Memory B cell (primary cell): Measurements from ENCODE around the gene PLCD3.

Experiments used
- ATAC-seq: fragments of 150-1000 bp; cut with Tn5 transposase; 2 replicates; pipeline ENCODE4 v1.10.0; 2021; ENCODE audit warnings: low read depth, mild to moderate bottlenecking, moderate library complexity
- DNase-seq, 2 donors: peaks; one replicate each; pipeline ENCODE4 v3.0.0; 2022; ENCODE audit warnings: low spot score in 2 of 2
- H3K27ac Mint-ChIP-seq: one replicate; pipeline ENCODE4 v1.8.0; 2022; ENCODE audit warnings: mild to moderate bottlenecking, moderate library complexity, mixed read lengths
- H3K27me3 Mint-ChIP-seq: one replicate; pipeline ENCODE4 v1.8.0; 2022; ENCODE audit warnings: mixed read lengths
- H3K36me3 Mint-ChIP-seq: one replicate; pipeline ENCODE4 v1.8.0; 2022; ENCODE audit warnings: mild to moderate bottlenecking, mixed read lengths
- H3K4me1 Mint-ChIP-seq: one replicate; pipeline ENCODE4 v1.8.0; 2022; ENCODE audit warnings: mixed read lengths
- H3K4me3 Mint-ChIP-seq: one replicate; pipeline ENCODE4 v1.8.0; 2022; ENCODE audit warnings: mild to moderate bottlenecking, moderate library complexity, mixed read lengths
- H3K9me3 Mint-ChIP-seq: one replicate; pipeline ENCODE4 v1.8.0; 2022; ENCODE audit warnings: mixed read lengths

The PLCD3 gene

DNA sequence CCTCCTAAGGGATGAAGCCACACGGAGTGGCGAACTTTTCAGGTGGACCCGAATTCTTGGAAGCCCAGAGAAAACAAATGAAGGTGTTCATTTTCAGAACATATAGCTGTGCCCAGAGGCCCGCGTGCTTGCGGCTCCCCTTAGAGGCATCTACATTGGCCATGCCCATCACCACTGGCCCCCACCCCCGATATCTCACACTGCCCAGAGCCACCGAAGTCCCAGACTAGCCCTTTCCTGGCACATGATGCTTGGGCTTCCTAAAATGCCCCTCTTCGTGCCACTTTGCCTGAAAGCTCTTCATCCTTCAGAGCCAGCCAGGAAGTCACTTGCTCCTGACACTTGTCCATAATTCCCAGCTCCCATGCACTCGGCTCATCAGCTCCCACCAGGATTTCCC, 13.9 kb upstream of the PLCD3 start:
- ATAC-seq (no peak), DNase-seq (no peak)
- Mint-ChIP-seq H3K27ac (peak overlapping the region; percentile 99), H3K4me3 (peak overlapping the region; percentile 92), H3K9me3 (no peaks in the 10 kb centered on the region), H3K27me3 (no peaks in the 10 kb centered on the region), H3K4me1 (peaks cover 33% of the 10 kb centered on the region), H3K36me3 (no peaks in the 10 kb centered on the region)

DNA sequence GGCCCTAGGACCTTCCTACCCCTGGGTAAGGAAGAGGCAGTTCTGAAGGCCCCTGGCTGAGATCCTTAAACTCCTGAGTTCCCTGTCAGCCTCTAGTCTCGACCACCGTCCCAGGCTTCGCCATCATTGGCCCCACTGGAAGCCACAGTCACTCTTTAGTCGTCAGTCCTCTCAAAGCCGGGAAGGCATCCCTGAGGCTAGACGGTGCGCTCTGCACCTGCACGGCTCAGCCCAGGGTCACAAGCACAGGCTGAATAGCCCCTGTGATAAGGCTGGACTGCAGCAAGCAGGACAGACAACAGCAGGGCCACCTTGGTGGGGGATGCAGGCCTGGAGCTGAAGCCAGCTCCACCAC, 12.7 kb upstream of the PLCD3 start:
- DNase-seq: no peak
- H3K4me3 Mint-ChIP-seq: peak overlapping the region; percentile 74
- H3K27ac Mint-ChIP-seq: no peak overlapping the region
- H3K9me3 Mint-ChIP-seq: no peaks in the 10 kb centered on the region
- H3K4me1 Mint-ChIP-seq: peaks cover 29% of the 10 kb centered on the region
- ATAC-seq: no peak
- H3K27me3 Mint-ChIP-seq: no peaks in the 10 kb centered on the region
- H3K36me3 Mint-ChIP-seq: no peaks in the 10 kb centered on the region

DNA sequence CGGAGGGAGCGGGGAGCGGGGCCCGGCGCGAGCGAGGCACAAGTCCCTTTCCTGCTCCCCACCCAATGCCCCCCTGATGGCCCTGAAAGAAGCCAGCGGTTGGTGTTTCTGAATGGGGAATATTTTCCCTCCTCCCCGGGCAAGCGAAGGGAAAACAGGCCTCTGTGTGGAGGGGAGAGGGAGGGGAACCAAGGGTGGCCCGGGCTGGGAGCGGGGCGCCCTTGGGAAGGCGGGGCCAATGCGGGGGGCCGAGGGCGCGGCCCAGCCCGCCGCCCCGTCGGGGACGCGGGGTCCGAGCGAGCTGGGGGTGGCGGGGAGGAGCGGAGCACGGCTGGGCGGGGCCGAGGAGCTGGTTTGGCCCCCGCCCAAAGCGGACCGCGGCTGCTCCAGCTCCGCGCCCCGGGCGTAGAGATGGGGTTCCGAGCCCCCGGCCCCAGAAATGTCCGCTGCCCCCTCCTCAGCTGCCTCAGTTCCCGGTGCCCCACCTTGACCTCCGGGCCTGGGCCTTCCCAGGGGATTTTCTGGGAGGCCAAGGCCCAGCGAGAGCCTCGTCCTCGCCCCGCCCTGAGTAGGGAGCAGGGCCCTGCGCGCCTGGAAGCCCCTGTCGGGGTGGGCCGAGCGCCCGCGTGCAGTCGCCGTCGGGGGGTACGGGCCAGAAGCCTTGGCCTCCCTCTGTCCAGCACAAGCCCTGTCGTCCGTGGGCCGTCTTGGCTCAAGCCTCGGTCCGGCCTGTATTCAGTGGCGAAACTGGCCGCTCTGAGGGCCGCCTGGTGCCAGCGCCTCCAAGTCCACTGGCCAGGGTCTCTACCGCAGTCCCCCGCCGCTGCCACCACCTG, 12.1 kb upstream of the PLCD3 start:
- H3K36me3 Mint-ChIP-seq: no peaks in the 10 kb centered on the region
- no peak for ATAC-seq
- DNase-seq: no peak
- peak overlapping the region; percentile 84 for H3K27ac Mint-ChIP-seq
- H3K27me3 Mint-ChIP-seq: no peaks in the 10 kb centered on the region
- peaks cover 23% of the 10 kb centered on the region for H3K4me1 Mint-ChIP-seq
- peak overlapping the region; percentile 91 for H3K4me3 Mint-ChIP-seq
- H3K9me3 Mint-ChIP-seq: no peaks in the 10 kb centered on the region

DNA sequence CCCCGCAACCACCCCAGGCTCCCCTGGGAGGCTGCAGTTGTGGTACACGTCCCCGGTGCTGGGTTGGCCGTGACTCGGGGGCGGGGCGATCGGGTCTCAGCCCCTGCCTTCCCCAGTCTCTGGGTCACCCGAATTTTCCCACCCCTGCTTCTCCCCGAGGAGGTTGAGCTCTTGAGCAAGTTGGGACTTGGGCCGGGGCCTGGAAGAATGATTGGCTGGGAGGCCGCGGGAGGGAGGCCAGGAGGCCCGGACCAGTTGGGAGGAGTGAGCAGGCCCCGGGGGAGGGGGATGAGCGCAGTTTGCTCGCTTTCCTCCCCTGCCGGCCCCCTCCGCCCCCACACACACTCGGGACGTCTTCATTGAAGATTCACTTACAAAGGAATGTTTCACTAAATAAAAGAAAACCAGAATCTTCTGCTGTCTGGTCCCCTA, 11.5 kb upstream of the PLCD3 start:
- H3K4me1 Mint-ChIP-seq: peaks cover 21% of the 10 kb centered on the region
- peak overlapping the region; percentile 84 for H3K27ac Mint-ChIP-seq
- DNase-seq (peak; percentile 35 to 55), ATAC-seq (no peak)
- H3K4me3 Mint-ChIP-seq: peak overlapping the region; percentile 91
- no peaks in the 10 kb centered on the region for H3K36me3 Mint-ChIP-seq
- H3K9me3 Mint-ChIP-seq: no peaks in the 10 kb centered on the region
- H3K27me3 Mint-ChIP-seq: no peaks in the 10 kb centered on the region

DNA sequence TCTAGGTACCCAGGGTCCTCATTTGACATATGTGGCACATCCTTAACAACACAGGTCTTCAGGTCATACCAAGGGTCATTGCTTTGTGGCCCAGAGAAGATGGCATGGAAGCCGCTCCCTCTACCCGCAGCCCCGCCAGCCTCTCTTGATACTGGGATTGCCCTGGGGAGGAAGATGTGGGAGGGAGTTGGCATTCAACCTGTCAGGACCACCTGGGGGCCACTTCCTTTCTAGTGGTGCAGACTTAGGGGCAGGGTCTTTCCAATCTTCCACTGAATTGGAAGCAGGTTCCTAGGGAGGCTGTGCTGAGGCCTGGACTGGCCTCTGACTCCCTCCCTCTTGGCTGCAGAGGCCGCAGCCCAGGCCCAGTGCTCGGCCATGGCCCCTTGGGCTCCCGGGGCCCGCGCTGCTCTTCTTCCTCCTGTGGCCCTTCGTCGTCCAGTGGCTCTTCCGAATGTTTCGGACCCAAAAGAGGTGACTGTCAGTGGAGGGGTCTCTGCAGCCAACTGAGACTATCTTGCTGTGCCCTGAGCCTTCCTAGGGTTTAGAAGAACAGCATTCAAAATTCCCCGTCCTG, 10.9 kb upstream of the PLCD3 start:
- Mint-ChIP-seq H3K27ac (peak overlapping the region; percentile 84), H3K9me3 (no peaks in the 10 kb centered on the region), H3K4me1 (peaks cover 18% of the 10 kb centered on the region), H3K4me3 (peak overlapping the region; percentile 91), H3K36me3 (no peaks in the 10 kb centered on the region), H3K27me3 (no peaks in the 10 kb centered on the region)
- ATAC-seq: no peak
- no peak for DNase-seq

DNA sequence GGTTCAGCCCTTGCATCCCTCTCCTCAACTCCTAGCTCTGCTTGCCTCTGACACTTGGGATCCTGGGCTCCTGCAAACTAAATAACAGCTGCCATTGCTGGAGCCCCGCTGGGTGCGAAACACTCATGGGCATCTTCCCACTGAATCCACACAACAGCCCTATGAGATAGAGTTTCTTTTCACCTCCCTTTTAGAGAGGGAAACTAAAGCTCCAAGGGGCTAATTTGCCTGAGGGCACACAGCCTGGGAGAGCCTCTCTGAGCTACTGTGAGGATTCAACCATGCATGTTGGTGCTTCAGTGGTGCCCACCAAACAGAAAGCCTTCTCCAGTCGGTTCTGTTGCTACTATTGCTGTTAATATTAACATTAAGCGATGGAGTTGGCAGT, 7.2 kb upstream of the PLCD3 start:
- no peaks in the 10 kb centered on the region for H3K36me3 Mint-ChIP-seq
- DNase-seq: no peak
- no peak overlapping the region for H3K4me3 Mint-ChIP-seq
- no peaks in the 10 kb centered on the region for H3K9me3 Mint-ChIP-seq
- H3K27ac Mint-ChIP-seq: no peak overlapping the region
- no peaks in the 10 kb centered on the region for H3K27me3 Mint-ChIP-seq
- no peak for ATAC-seq
- peaks cover 11% of the 10 kb centered on the region for H3K4me1 Mint-ChIP-seq

DNA sequence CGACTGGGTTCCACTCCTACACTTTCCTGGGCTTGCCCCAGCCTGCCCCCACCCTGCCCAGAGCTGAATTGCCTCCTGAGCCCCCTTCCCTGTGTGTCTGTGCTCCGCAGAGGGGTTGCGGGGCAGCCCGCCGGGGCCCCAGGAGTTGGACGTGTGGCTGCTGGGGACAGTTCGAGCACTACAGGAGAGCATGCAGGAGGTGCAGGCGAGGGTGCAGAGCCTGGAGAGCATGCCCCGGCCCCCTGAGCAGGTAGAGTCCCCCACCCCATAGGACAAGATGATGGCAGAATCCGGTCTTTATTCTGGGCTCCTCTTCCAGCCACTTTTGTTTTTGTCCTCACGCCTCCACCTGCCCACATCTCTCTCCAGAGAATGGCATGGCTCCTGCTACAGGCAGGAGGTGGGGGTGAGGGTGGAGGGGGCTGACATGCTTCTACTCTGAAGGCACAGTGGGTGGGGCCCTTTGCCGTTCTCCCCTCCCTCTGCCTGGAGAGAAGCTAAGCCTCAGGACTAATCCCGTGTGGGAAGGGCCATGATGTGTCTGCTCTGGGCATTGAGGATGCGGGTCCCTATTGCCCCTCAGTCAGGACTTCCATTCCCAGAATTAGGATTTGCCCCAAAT, 6.7 kb upstream of the PLCD3 start:
- Mint-ChIP-seq H3K4me3 (no peak overlapping the region), H3K27me3 (no peaks in the 10 kb centered on the region), H3K36me3 (no peaks in the 10 kb centered on the region), H3K27ac (no peak overlapping the region), H3K4me1 (peaks cover 11% of the 10 kb centered on the region), H3K9me3 (no peaks in the 10 kb centered on the region)
- ATAC-seq (no peak), DNase-seq (no peak)

DNA sequence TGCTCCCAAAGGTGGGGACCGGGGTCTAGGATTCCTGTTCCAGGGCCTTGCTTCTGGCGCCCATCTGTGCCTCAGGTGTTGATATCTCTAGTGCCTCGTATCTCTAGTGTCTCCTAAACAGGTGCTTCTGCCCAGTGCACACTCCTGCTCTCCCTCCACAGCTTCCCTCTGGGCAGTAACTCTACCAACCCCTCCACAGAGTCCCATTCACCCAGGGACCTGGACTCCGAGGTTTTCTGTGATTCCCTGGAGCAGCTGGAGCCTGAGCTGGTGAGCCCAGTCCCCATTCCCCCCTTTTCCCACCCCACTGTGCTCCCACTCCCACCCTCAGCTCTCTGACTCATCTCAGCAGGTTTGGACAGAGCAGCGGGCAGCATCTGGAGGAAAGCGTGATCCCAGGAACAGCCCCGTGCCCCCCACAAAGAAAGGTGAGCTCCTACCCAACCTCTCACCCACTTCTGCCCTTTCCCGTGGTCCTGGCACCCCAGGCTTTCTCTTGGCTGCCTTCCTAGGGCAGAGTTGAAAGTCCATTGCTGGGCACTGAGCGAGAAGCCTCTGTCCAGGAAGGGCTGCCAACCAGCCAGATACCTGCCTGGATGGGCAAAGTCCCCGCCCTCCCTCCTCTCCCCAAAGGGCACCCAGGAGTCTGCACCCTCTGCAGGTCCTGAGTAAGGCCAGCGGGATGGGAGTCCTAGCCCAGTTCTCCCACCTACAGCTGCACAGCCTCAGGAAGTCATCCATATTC, 5.4 kb upstream of the PLCD3 start:
- peaks cover 8% of the 10 kb centered on the region for H3K4me1 Mint-ChIP-seq
- no peaks in the 10 kb centered on the region for H3K9me3 Mint-ChIP-seq
- ATAC-seq (no peak), DNase-seq (no peak)
- no peaks in the 10 kb centered on the region for H3K36me3 Mint-ChIP-seq
- H3K27ac Mint-ChIP-seq: no peak overlapping the region
- no peaks in the 10 kb centered on the region for H3K27me3 Mint-ChIP-seq
- peak overlapping the region; percentile 21 for H3K4me3 Mint-ChIP-seq

DNA sequence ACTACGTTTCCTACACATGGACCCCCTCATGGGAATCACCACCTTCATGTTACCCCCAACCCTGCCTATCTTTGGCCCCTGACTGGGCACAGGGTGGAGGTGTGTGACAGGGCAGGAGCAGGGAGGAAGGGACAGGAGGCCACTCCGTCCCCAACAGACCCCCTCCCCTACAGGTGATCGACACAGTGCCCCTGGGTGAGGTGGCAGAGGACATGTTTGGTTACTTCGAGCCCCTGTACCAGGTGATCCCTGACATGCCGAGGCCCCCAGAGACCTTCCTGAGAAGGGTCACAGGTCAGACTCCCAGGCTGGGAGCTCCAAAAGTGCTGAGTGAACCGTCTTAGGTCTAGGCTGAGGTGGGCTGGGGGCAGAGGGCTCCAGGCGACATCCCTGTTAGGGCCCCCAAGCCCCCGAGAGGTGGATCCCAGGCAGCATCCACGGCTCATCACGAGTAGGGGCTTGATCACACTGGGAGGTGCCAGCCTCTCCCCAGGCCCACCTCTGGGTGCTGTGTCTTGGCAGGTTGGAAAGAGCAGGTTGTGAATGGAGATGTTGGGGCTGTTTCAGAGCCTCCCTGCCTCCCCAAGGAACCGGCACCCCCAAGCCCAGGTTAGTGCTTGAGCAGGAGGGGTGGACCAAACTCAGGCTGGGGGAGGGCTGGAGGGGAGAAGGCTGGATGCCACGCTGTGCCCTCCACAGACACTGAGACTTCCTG, 4.7 kb upstream of the PLCD3 start:
- Mint-ChIP-seq H3K4me1 (peaks cover 8% of the 10 kb centered on the region), H3K27me3 (no peaks in the 10 kb centered on the region), H3K4me3 (peak overlapping the region; percentile 92), H3K36me3 (no peaks in the 10 kb centered on the region), H3K27ac (no peak overlapping the region), H3K9me3 (no peaks in the 10 kb centered on the region)
- ATAC-seq: no peak
- no peak for DNase-seq

DNA sequence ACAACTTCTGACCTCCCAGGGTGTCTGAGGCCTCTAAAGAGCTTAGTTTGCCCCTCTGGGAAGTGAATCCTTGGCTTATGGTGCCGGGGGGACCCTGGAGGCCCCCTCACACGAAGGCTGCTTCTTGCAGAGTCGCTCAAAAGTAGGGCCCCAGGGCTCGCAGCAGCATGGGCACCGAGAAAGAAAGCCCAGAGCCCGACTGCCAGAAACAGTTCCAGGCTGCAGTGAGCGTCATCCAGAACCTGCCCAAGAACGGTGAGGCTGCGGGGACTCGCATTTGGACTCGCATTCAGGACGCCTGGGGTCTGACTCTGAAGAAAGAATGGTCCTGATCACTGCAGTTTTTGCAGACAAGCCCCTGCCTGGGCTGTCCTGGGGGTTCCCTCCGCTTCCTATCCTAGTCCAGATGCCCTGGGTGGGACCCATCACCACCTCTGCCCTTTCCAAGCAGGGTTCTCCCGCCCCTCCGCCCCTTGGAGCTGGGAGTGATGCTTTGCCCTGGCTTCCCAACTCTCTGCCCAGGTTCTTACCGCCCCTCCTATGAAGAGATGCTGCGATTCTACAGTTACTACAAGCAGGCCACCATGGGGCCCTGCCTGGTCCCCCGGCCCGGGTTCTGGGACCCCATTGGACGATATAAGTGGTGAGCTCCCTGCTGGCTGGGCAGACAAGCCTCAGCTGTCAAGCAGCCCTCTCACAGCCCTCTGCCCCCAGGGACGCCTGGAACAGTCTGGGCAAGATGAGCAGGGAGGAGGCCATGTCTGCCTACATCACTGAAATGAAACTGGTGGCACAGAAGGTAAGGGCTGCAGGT, 3.9 kb upstream of the PLCD3 start:
- Mint-ChIP-seq H3K9me3 (no peaks in the 10 kb centered on the region), H3K4me1 (peaks cover 8% of the 10 kb centered on the region), H3K27ac (peak overlapping the region; percentile 64), H3K27me3 (no peaks in the 10 kb centered on the region), H3K4me3 (peak overlapping the region; percentile 92), H3K36me3 (no peaks in the 10 kb centered on the region)
- DNase-seq (no peak), ATAC-seq (no peak)

DNA sequence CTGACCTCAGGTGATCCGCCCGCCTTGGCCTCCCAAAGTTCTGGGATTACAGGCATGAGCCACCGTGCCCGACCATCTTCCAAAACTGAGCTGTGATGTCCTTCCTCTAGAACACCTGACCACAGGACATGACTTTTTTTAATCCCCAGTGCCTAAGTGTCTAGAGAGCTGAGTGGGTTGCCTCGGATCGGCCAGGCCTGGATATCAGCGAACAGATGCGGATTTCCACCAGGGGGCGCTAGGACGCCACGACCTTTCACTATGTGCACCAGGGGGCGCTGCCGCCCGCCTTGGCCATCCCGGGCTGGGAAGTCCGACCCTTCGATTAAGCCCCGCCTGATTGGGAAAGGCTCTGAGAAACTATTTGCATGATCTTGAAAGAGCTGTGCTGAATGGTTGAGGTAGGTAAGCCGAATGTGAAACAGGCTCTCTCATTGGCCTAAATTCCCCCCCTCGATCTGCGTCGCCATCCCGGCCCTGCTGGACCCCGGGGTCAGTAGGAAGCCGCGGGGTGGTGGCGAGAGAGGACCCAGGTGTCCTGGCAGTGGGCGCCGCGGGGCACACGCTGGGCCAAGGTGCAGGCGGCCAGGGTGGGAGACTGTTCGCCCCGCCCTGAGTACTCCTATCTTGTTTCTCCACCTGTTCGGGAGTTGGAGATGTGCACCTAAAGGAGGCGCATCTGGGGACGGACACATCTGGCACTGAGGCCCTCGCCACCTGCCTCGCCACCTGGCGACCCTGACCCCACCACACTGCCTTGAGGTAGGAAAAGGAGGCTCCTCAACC, 3.1 kb upstream of the PLCD3 start, which contains the start of gene ACBD4:
ACBD4 (plus strand) TSS at position 496 of the 786 bp plus-strand sequence. CDS start 458 bp downstream, outside the sequence.
- H3K27me3 Mint-ChIP-seq: peaks cover 2% of the 10 kb centered on the region
- no peaks in the 10 kb centered on the region for H3K9me3 Mint-ChIP-seq
- peak within 1 kb of the TSS; percentile 64 for H3K27ac Mint-ChIP-seq
- peak within 1 kb of the TSS; percentile 92 for H3K4me3 Mint-ChIP-seq
- ATAC-seq (peak; percentile 84), DNase-seq (peak; percentile 99 to 100)
- H3K36me3 Mint-ChIP-seq: no peaks in the 10 kb centered on the region
- H3K4me1 Mint-ChIP-seq: peaks cover 8% of the 10 kb centered on the region
